ENCODE results near the gene REXO2. TPM values are rescaled to one million over a fixed set of nuclear protein-coding genes. Genes with fewer than 3 reads are reported as not detected.
A peak's percentile ranks its signal among the peaks of the same experiment; 100 is the strongest.

The REXO2 gene
- total RNA-seq, 1 experiment from 2014 or later: 119 TPM

DNA sequence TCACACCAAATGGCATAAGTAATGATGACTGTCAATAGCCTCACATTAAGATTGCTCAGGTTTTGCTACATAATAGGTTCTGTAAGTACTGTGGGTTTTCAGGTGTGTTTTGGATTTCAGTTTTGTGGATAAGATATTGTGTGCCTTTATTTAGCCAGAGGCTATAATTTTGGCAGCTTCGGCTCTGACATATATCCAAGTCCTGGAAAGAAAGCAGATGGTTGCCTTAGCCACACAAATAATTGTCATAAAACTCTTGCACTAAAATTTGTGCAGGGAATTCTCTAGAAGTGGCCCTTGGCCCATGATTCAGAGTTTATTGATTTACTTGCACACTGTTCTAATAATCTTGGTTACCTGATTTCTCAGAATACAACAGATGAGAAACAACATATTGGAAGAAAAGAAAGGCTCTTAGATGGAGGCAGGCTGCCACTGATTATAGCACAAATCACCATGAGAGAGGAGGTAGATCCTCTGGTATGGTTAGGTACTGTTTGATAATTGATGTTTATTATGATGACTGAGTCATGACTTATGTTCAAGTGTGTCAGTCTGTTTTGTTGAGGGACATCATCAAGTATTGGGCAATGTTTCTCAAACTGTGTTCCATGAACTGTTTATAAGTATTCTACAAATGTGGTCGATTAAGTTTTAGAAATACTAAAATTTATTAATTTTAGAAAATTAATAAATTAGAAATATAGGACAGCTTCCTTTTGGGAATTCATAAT, 9.6 kb downstream of the REXO2 start:
- CTCF ChIA-PET: no interaction called here
- BruUV-seq (replicated peaks): no TSS peak
- H3K36me3 ChIP-seq (ENCODE audit: insufficient read depth, low read length, poor library complexity, severe bottlenecking): peaks cover 13% of the 10 kb centered on the region

DNA sequence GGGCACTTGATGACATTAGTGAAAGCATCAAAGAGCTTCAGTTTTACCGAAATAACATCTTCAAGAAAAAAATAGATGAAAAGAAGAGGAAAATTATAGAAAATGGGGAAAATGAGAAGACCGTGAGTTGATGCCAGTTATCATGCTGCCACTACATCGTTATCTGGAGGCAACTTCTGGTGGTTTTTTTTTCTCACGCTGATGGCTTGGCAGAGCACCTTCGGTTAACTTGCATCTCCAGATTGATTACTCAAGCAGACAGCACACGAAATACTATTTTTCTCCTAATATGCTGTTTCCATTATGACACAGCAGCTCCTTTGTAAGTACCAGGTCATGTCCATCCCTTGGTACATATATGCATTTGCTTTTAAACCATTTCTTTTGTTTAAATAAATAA, 10.6 kb downstream of the REXO2 start:
- Histone ChIP-seq H3K4me3 (ENCODE audit: low read depth, low read length, poor library complexity, severe bottlenecking) (no peak overlapping the region), H3K36me3 (ENCODE audit: insufficient read depth, low read length, poor library complexity, severe bottlenecking) (peaks cover 13% of the 10 kb centered on the region), H3K9me3 (ENCODE audit: low read depth, low read length, poor library complexity, severe bottlenecking) (no peaks in the 10 kb centered on the region), H3K27ac (ENCODE audit: low read depth, low read length, poor library complexity, severe bottlenecking) (no peak overlapping the region), H3K27me3 (replicated peaks; ENCODE audit: insufficient read depth, low read depth, low read length, poor library complexity) (no peaks in the 10 kb centered on the region), H3K4me1 (ENCODE audit: insufficient read depth, low read length, poor library complexity, severe bottlenecking) (peaks cover 11% of the 10 kb centered on the region)
- TF ChIP-seq EZH2 (IDR thresholded peaks at IDR 0.05; ENCODE audit: borderline replicate concordance, low read depth, low read length, poor library complexity, severe bottlenecking): no peak
- TF ChIP-seq, protein P1, sequence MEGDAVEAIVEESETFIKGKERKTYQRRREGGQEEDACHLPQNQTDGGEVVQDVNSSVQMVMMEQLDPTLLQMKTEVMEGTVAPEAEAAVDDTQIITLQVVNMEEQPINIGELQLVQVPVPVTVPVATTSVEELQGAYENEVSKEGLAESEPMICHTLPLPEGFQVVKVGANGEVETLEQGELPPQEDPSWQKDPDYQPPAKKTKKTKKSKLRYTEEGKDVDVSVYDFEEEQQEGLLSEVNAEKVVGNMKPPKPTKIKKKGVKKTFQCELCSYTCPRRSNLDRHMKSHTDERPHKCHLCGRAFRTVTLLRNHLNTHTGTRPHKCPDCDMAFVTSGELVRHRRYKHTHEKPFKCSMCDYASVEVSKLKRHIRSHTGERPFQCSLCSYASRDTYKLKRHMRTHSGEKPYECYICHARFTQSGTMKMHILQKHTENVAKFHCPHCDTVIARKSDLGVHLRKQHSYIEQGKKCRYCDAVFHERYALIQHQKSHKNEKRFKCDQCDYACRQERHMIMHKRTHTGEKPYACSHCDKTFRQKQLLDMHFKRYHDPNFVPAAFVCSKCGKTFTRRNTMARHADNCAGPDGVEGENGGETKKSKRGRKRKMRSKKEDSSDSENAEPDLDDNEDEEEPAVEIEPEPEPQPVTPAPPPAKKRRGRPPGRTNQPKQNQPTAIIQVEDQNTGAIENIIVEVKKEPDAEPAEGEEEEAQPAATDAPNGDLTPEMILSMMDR (conservative IDR thresholded peaks at IDR 0.05; ENCODE audit: low read depth, low read length): no peak
- no TSS peak for BruUV-seq (replicated peaks)
- DNase-seq (ENCODE audit: low spot score): no peak
- CTCF ChIA-PET: no interaction called here
- POLR2A ChIA-PET (ENCODE audit: low non-redundant PET): no interaction called here
- intact Hi-C loops (cut with micrococcal nuclease; ENCODE audit: unreplicated experiment): no loop called here

More for the DNA sequence above, 9.6 kb downstream of the REXO2 start:
- Histone ChIP-seq H3K27me3 (replicated peaks; ENCODE audit: insufficient read depth, low read depth, low read length, poor library complexity) (no peaks in the 10 kb centered on the region), H3K4me1 (ENCODE audit: insufficient read depth, low read length, poor library complexity, severe bottlenecking) (peaks cover 11% of the 10 kb centered on the region), H3K4me3 (ENCODE audit: low read depth, low read length, poor library complexity, severe bottlenecking) (no peak overlapping the region), H3K9me3 (ENCODE audit: low read depth, low read length, poor library complexity, severe bottlenecking) (no peaks in the 10 kb centered on the region), H3K27ac (ENCODE audit: low read depth, low read length, poor library complexity, severe bottlenecking) (peak overlapping the region; percentile 67)
- no peak for DNase-seq (ENCODE audit: low spot score)
- POLR2A ChIA-PET (ENCODE audit: low non-redundant PET): no interaction called here
- intact Hi-C loops (cut with micrococcal nuclease; ENCODE audit: unreplicated experiment): no loop called here
- no peak for TF ChIP-seq EZH2 (IDR thresholded peaks at IDR 0.05; ENCODE audit: borderline replicate concordance, low read depth, low read length, poor library complexity, severe bottlenecking)
- TF ChIP-seq, protein P1 (conservative IDR thresholded peaks at IDR 0.05; ENCODE audit: low read depth, low read length): no peak

DNA sequence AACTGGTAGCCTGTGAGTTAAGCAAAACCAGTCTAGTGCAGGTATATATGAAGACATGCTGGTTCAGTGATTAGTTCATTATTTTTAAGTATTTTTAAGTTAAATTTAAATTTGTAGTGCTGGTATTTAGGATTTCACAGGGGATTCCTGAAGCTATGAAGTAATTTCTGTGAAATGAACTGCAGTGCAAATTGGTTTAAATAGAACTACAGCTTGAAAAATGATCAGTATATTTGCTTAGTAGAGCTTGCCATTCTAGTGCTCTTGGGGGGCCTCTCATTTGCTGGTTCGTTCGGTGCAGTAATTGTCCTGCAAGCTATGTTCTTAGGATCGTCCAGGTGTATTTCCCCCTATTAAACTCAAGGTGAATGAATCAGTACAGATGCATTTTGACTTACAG, 13.1 kb downstream of the REXO2 start:
- BruUV-seq (replicated peaks): no TSS peak
- H3K4me3 ChIP-seq (ENCODE audit: low read depth, low read length, poor library complexity, severe bottlenecking): no peak overlapping the region
- ChIA-PET POLR2A (ENCODE audit: low non-redundant PET) (no interaction called here), CTCF (no interaction called here)
- peaks cover 11% of the 10 kb centered on the region for H3K4me1 ChIP-seq (ENCODE audit: insufficient read depth, low read length, poor library complexity, severe bottlenecking)
- H3K36me3 ChIP-seq (ENCODE audit: insufficient read depth, low read length, poor library complexity, severe bottlenecking): peaks cover 13% of the 10 kb centered on the region
- DNase-seq (ENCODE audit: low spot score): no peak
- no peak overlapping the region for H3K27ac ChIP-seq (ENCODE audit: low read depth, low read length, poor library complexity, severe bottlenecking)
- no peaks in the 10 kb centered on the region for H3K9me3 ChIP-seq (ENCODE audit: low read depth, low read length, poor library complexity, severe bottlenecking)
- intact Hi-C loops (cut with micrococcal nuclease; ENCODE audit: unreplicated experiment): no loop called here
- H3K27me3 ChIP-seq (replicated peaks; ENCODE audit: insufficient read depth, low read depth, low read length, poor library complexity): no peaks in the 10 kb centered on the region
- TF ChIP-seq, protein P1 (conservative IDR thresholded peaks at IDR 0.05; ENCODE audit: low read depth, low read length): no peak

Measured in A673 (cell line).